CD4-positive, alpha-beta memory T cell (primary cell): ENCODE results near the gene SYCP3. TPM values are rescaled to one million over a fixed set of nuclear protein-coding genes. Genes with fewer than 3 reads are reported as not detected.

Source experiments
- CTCF ChIA-PET: fragments of 350-600 bp; sonication (Branson Sonifier 250); formaldehyde crosslinking; loops from one replicate; lab custom pipeline; 2021; ENCODE audit warnings: inconsistent platforms; ENCODE audit not compliant: partially characterized antibody; lab: Charles Lee
- POLR2A ChIA-PET: fragments of 350-600 bp; sonication (Branson Sonifier 250); formaldehyde crosslinking; loops from one replicate; lab custom pipeline; 2021; ENCODE audit not compliant: partially characterized antibody; lab: Charles Lee
- DNase-seq, 5 donors: peaks; one replicate each; pipeline versions ENCODE4 v3.0.0 to v3.0.0-alpha.2; 2020 to 2022; ENCODE audit warnings: mixed read lengths in 1 of 5
- H3K27ac ChIP-seq: one replicate; pipeline ENCODE4 v1.7.0; 2013; ENCODE audit warnings: low read depth, low read length
- H3K27me3 ChIP-seq: 2 replicates; pipeline ENCODE4 v1.7.0; 2013; ENCODE audit warnings: mild to moderate bottlenecking, low read length, moderate library complexity; ENCODE audit not compliant: insufficient read depth
- H3K36me3 ChIP-seq: 2 replicates; pipeline ENCODE4 v1.7.0; 2013; ENCODE audit warnings: mild to moderate bottlenecking, low read length, moderate library complexity; ENCODE audit not compliant: insufficient read depth
- H3K4me1 ChIP-seq: 2 replicates; pipeline ENCODE4 v1.7.0; 2013; ENCODE audit warnings: mild to moderate bottlenecking, low read length, moderate library complexity; ENCODE audit not compliant: insufficient read depth
- H3K4me3 ChIP-seq, 2 donors: one replicate each; pipeline ENCODE4 v1.7.0; 2013; ENCODE audit warnings: low read length in 2 of 2, mild to moderate bottlenecking in 1 of 2
- H3K9me3 ChIP-seq, 2 donors: one replicate each; pipeline ENCODE4 v1.7.0; 2013; ENCODE audit warnings: low read length in 2 of 2, control low read depth in 1 of 2; ENCODE audit not compliant: control insufficient read depth in 1 of 2
- H3K27ac Mint-ChIP-seq, 7 donors: one replicate each; pipeline ENCODE4 v1.8.0; 2020 to 2021; ENCODE audit warnings: mixed read lengths in 7 of 7, mild to moderate bottlenecking in 6 of 7, inconsistent platforms in 3 of 7, moderate library complexity in 3 of 7
- H3K27me3 Mint-ChIP-seq, 2 donors: one replicate each; pipeline ENCODE4 v1.8.0; 2020 to 2021; ENCODE audit warnings: mixed read lengths in 2 of 2
- H3K36me3 Mint-ChIP-seq, 2 donors: one replicate each; pipeline ENCODE4 v1.8.0; 2020 to 2021; ENCODE audit warnings: mixed read lengths in 2 of 2, inconsistent platforms in 1 of 2, mild to moderate bottlenecking in 1 of 2
- H3K4me1 Mint-ChIP-seq, 4 donors: one replicate each; pipeline ENCODE4 v1.8.0; 2020 to 2021; ENCODE audit warnings: mixed read lengths in 4 of 4, mild to moderate bottlenecking in 1 of 4
- H3K4me3 Mint-ChIP-seq, 8 donors: one replicate each; pipeline ENCODE4 v1.8.0; 2020 to 2021; ENCODE audit warnings: mixed read lengths in 8 of 8, mild to moderate bottlenecking in 7 of 8, moderate library complexity in 6 of 8, inconsistent platforms in 3 of 8
- H3K9me3 Mint-ChIP-seq, 8 donors: one replicate each; pipeline ENCODE4 v1.8.0; 2020 to 2021; ENCODE audit warnings: mixed read lengths in 8 of 8, mild to moderate bottlenecking in 5 of 8, inconsistent platforms in 3 of 8, moderate library complexity in 1 of 8
- intact Hi-C: fragments of 100-400 bp; cut with micrococcal nuclease; formaldehyde crosslinking; loops from one replicate; pipeline ENCODE4 v1.15.1; 2023
- polyA plus RNA-seq, 2 donors: library from polyadenylated mRNA; unstranded; fragments of 300-500 nt; fragmentation: Illumina TruSeq; gene quantifications; one replicate each; pipeline ENCODE4 v1.2.3, GENCODE V29; 2021
- total RNA-seq, 2 experiments: library from RNA; stranded (reverse); gene quantifications; one replicate each; pipeline ENCODE4 v1.2.3, GENCODE V29; 2021

The SYCP3 gene
- total and polyA plus RNA-seq, 4 experiments from 2014 or later = 0.15 to 0.28 (median 0.23) TPM; not detected in 1

- Mint-ChIP-seq H3K4me1 (peaks cover 0 to 6% (median 1%) of the 10 kb centered on the region in 4 donors), H3K4me3 (no peak overlapping the region), H3K27me3 (no peaks in the 10 kb centered on the region), H3K9me3 (no peaks in the 10 kb centered on the region), H3K36me3 (peaks cover 15 to 53% of the 10 kb centered on the region in 2 donors), H3K27ac (peak overlapping the region in 3 of 7 donors; percentile 4 to 60 (median 42))
- CTCF ChIA-PET = interaction anchor here (0.7 to 7.5 kb wide), 8 partner anchors 12 to 64 kb away, joined by 3 to 97 read pairs (median 4); partner anchors contain the start of gene GNPTAB
- Histone ChIP-seq H3K9me3 (no peaks in the 10 kb centered on the region), H3K36me3 (peaks cover 14% of the 10 kb centered on the region), H3K27ac (no peak overlapping the region), H3K4me3 (no peak overlapping the region), H3K4me1 (no peaks in the 10 kb centered on the region), H3K27me3 (no peaks in the 10 kb centered on the region)
- POLR2A ChIA-PET = interaction anchor here (0.5 kb wide), 1 partner anchor 245 kb away, joined by 3 read pairs; no protein-coding TSS in a partner anchor
- DNase-seq = no peak
- intact Hi-C loops = no loop called here
Observed at GRCh38 chr12:101780599-101780998, 41.3 kb upstream of the SYCP3 start.

DNA sequence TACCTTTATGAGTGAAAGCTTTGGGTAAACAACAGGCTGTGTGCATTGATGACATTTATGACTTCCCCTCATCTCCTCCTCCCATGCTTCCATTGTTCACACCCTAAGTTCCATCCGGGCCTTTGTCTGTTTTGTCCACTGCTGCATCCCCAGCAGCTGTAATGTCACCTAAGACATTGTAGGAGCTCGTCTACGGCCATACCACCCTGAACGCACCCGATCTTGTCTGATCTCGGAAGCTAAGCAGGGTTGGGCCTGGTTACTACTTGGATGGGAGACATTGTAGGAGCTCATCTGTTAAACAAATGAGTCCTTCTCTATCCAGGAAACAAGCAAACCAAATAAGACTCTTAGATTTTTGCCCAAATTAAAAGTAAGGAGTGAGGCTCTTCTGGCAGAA is 40.4 kb upstream of the SYCP3 start:
- Mint-ChIP-seq H3K27me3 (no peaks in the 10 kb centered on the region), H3K4me1 (peaks cover 0 to 6% (median 1%) of the 10 kb centered on the region in 4 donors), H3K27ac (peak overlapping the region in 2 of 7 donors; percentile 15 to 61), H3K36me3 (peaks cover 13 to 50% of the 10 kb centered on the region in 2 donors), H3K9me3 (no peaks in the 10 kb centered on the region), H3K4me3 (no peak overlapping the region)
- no peak overlapping the region for H3K27ac ChIP-seq
- H3K4me3 ChIP-seq = no peak overlapping the region
- H3K36me3 ChIP-seq = peaks cover 14% of the 10 kb centered on the region
- POLR2A ChIA-PET = no interaction called here
- no peaks in the 10 kb centered on the region for H3K9me3 ChIP-seq
- no peak for DNase-seq
- no peaks in the 10 kb centered on the region for H3K27me3 ChIP-seq
- no peaks in the 10 kb centered on the region for H3K4me1 ChIP-seq
- CTCF ChIA-PET = interaction anchor here (1.0 to 7.5 kb wide), 7 partner anchors 11 to 60 kb away, joined by 3 to 97 read pairs (median 5); partner anchors contain the start of gene GNPTAB
- intact Hi-C loops = loop anchor here (10.0 kb wide), 1 partner anchor 285 kb away; the partner anchor contains the start of gene WASHC3

DNA sequence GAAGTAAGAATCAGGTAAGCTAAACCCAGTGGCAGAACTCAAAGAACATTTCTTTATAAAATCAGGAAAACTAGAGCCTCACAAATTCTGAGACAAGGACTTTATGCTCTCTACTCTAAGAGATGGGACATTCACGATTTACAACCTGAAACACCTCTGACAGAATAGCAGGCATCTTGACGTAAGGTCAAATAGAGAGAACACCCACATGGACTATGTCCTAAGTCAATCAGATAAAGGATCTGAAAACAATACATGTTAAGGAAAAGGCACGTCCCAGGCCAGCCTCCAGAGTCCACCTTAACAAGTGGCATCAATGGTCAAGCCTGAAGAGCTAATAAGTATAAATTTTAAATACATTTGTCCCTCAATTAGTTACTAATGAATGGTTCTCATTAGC is 39.9 kb upstream of the SYCP3 start:
- H3K27me3 ChIP-seq = no peaks in the 10 kb centered on the region
- Mint-ChIP-seq H3K4me3 (no peak overlapping the region), H3K27me3 (no peaks in the 10 kb centered on the region), H3K36me3 (peaks cover 8 to 46% of the 10 kb centered on the region in 2 donors), H3K9me3 (no peaks in the 10 kb centered on the region), H3K4me1 (peaks cover 0 to 6% (median 1%) of the 10 kb centered on the region in 4 donors), H3K27ac (peak overlapping the region in 4 of 7 donors; percentile 55 to 85 (median 62))
- no peaks in the 10 kb centered on the region for H3K4me1 ChIP-seq
- no peak overlapping the region for H3K4me3 ChIP-seq
- DNase-seq = no peak
- ChIA-PET POLR2A (no interaction called here), CTCF (interaction anchor here (1.0 to 7.5 kb wide), 6 partner anchors 10 to 60 kb away, joined by 3 to 97 read pairs (median 7); partner anchors contain the start of gene GNPTAB)
- H3K36me3 ChIP-seq = peaks cover 14% of the 10 kb centered on the region
- no peak overlapping the region for H3K27ac ChIP-seq
- H3K9me3 ChIP-seq = no peaks in the 10 kb centered on the region
- intact Hi-C loops = loop anchor here (10.0 kb wide), 1 partner anchor 286 kb away; the partner anchor contains the start of gene WASHC3

GRCh38 chr12:101777978-101778377 is 38.7 kb upstream of the SYCP3 start:
- no peak overlapping the region for H3K27ac ChIP-seq
- peaks cover 4 to 44% of the 10 kb centered on the region in 2 donors for H3K36me3 Mint-ChIP-seq
- H3K36me3 ChIP-seq = peaks cover 14% of the 10 kb centered on the region
- H3K27me3 Mint-ChIP-seq = no peaks in the 10 kb centered on the region
- H3K4me1 ChIP-seq = no peaks in the 10 kb centered on the region
- no peak for DNase-seq
- no peaks in the 10 kb centered on the region for H3K27me3 ChIP-seq
- H3K4me3 ChIP-seq = no peak overlapping the region
- peak overlapping the region in 2 of 7 donors; percentile 13 to 20 for H3K27ac Mint-ChIP-seq
- no peaks in the 10 kb centered on the region for H3K9me3 ChIP-seq
- H3K4me3 Mint-ChIP-seq = no peak overlapping the region
- intact Hi-C loops = loop anchor here (10.0 kb wide), 1 partner anchor 287 kb away; the partner anchor contains the start of gene WASHC3
- ChIA-PET POLR2A (no interaction called here), CTCF (interaction anchor here (1.0 to 7.5 kb wide), 4 partner anchors 18 to 62 kb away, joined by 3 to 97 read pairs (median 8); partner anchors contain the start of gene GNPTAB)
- H3K4me1 Mint-ChIP-seq = peaks cover 0 to 8% (median 2%) of the 10 kb centered on the region in 4 donors
- H3K9me3 Mint-ChIP-seq = no peaks in the 10 kb centered on the region

- Histone ChIP-seq H3K4me3 (no peak overlapping the region), H3K27me3 (no peaks in the 10 kb centered on the region), H3K36me3 (peaks cover 14% of the 10 kb centered on the region), H3K9me3 (no peaks in the 10 kb centered on the region), H3K4me1 (no peaks in the 10 kb centered on the region), H3K27ac (no peak overlapping the region)
- Mint-ChIP-seq H3K27ac (peak overlapping the region in 3 of 7 donors; percentile 13 to 77 (median 60)), H3K27me3 (no peaks in the 10 kb centered on the region), H3K4me1 (peaks cover 0 to 7% (median 2%) of the 10 kb centered on the region in 4 donors), H3K4me3 (no peak overlapping the region), H3K36me3 (peaks cover 4 to 39% of the 10 kb centered on the region in 2 donors), H3K9me3 (peaks cover 0 to under 1% (median 0%) of the 10 kb centered on the region in 8 donors)
- DNase-seq = no peak
- ChIA-PET CTCF (interaction anchor here (1.0 to 7.5 kb wide), 4 partner anchors 18 to 62 kb away, joined by 3 to 97 read pairs (median 8); partner anchors contain the start of gene GNPTAB), POLR2A (interaction anchor here (2.5 kb wide), 1 partner anchor 53 kb away, joined by 10 read pairs; the partner anchor contains the start of gene GNPTAB)
- intact Hi-C loops = loop anchor here (10.0 kb wide), 1 partner anchor 287 kb away; the partner anchor contains the start of gene WASHC3
Observed at GRCh38 chr12:101777485-101777884, 38.2 kb upstream of the SYCP3 start.

DNA sequence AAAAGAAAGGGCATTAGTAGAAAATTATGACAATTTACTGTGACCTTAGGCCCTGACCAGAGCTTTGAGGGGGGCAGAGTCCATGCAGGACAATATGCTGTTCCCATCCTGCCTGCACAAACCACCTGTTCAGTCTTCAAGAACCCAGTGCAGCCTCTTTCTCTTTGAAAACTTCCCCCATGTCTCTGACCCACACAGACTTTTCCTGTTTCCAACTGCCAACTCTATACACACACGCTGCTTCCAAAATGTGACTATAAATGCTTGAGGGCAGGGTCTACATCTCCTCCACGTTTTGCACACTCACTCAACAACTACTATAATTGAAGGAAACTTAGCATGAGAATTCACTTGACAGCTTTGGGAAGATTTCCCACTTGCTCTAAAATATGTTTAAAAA is 36.6 kb upstream of the SYCP3 start:
- H3K4me1 Mint-ChIP-seq = peaks cover 0 to 4% (median 2%) of the 10 kb centered on the region in 4 donors
- Histone ChIP-seq H3K36me3 (peaks cover 15% of the 10 kb centered on the region), H3K4me1 (no peaks in the 10 kb centered on the region), H3K27ac (no peak overlapping the region), H3K27me3 (no peaks in the 10 kb centered on the region), H3K4me3 (no peak overlapping the region), H3K9me3 (no peaks in the 10 kb centered on the region)
- intact Hi-C loops = loop anchor here (10.0 kb wide), 1 partner anchor 289 kb away; the partner anchor contains the start of gene WASHC3
- H3K4me3 Mint-ChIP-seq = no peak overlapping the region
- peaks cover 4 to 44% of the 10 kb centered on the region in 2 donors for H3K36me3 Mint-ChIP-seq
- peaks cover 0 to 2% (median 0%) of the 10 kb centered on the region in 8 donors for H3K9me3 Mint-ChIP-seq
- no peak for DNase-seq
- CTCF ChIA-PET = interaction anchor here (0.8 to 7.5 kb wide), 8 partner anchors 9 to 64 kb away, joined by 3 to 97 read pairs (median 4); partner anchors contain the start of gene GNPTAB
- H3K27me3 Mint-ChIP-seq = no peaks in the 10 kb centered on the region
- peak overlapping the region in 2 of 7 donors; percentile 7 to 49 for H3K27ac Mint-ChIP-seq
- POLR2A ChIA-PET = interaction anchor here (0.6 to 2.5 kb wide), 2 partner anchors 54 to 64 kb away, joined by 3 to 10 read pairs; partner anchors contain the start of gene GNPTAB
